ENCODE results near the gene AMBRA1.

Gene AMBRA1

DNA sequence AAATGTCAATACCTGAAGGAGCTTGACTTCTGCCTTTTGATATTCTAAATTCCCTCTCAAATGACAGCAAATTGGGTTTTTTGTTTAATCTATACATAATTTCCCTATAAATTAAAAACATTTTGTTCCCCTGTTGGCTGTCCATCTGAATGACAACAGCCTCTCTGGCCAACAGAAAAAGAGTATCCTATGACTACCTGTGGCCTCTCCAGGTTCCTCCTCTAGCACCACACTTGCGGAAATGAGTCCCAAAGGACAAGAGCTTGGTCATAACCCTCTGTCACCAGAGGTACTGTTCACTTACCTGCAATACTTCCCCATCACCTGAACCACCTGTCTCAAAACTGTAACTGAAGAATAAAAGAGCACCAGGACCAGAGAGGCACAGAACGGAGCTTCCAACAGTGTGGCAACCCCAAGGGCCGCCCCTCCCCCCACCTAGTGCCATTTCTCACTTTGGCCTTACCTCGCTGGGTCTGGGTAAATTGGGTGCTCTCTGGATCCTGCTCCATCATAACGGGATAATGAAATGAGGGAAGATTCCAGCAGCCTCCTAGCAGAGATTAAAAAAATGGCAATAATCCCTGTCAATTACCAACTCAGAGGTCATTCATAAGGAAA lies 81.5 kb downstream of the AMBRA1 start:
- DNase-seq (ENCODE audit: low read depth in 1 of 2, low spot score in 1 of 2) = no peak
- TF ChIP-seq CTCF (IDR thresholded peaks at IDR 0.05; ENCODE audit: insufficient read depth, low read length) (no peak), SPI1 (IDR thresholded peaks at IDR 0.05; ENCODE audit: borderline replicate concordance, low read depth) (no peak), GABPA (IDR thresholded peaks at IDR 0.05; ENCODE audit: low read depth) (no peak), POLR2AphosphoS5 (IDR thresholded peaks at IDR 0.05; ENCODE audit: low read depth) (no peak), REST (IDR thresholded peaks at IDR 0.05; ENCODE audit: insufficient replicate concordance, low read depth) (no peak)
- H3K27ac ChIP-seq (replicated peaks) = no peak overlapping the region
- H3K27me3 ChIP-seq (ENCODE audit: insufficient read depth, poor library complexity, severe bottlenecking) = no peaks in the 10 kb centered on the region
- no peak overlapping the region for H3K4me3 ChIP-seq (replicated peaks; ENCODE audit: insufficient read depth, low read length)

- H3K27me3 ChIP-seq (ENCODE audit: insufficient read depth, poor library complexity, severe bottlenecking) = no peaks in the 10 kb centered on the region
- no peak for TF ChIP-seq SPI1 (IDR thresholded peaks at IDR 0.05; ENCODE audit: borderline replicate concordance, low read depth)
- no peak for DNase-seq (ENCODE audit: low read depth in 1 of 2, low spot score in 1 of 2)
- no peak overlapping the region for H3K27ac ChIP-seq (replicated peaks)
- no peak overlapping the region for H3K4me3 ChIP-seq (replicated peaks; ENCODE audit: insufficient read depth, low read length)
Measured at GRCh38 chr11:46511342-46511741, 82.5 kb downstream of the AMBRA1 start.

DNA sequence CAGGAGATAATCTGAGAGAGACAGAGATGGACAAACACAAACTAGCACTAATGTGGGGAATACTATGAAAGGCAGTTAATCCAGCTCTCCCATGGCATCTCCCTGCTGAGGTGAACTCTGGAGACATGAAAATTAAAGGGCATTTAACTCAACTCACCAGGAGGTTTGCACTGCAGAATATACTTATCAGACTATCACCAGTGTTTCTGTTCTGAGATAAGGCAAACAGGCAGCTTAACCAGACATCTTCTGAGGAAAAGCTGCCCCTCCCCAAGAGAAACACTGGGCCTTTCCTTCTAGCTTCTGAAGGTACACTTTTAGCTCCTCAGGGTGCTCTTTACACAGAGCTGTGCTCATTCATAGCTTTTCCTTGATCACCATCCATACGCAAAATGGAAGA lies 85.5 kb downstream of the AMBRA1 start:
- DNase-seq (ENCODE audit: low read depth in 1 of 2, low spot score in 1 of 2) = no peak
- no peak overlapping the region for H3K27ac ChIP-seq (replicated peaks)
- H3K27me3 ChIP-seq (ENCODE audit: insufficient read depth, poor library complexity, severe bottlenecking) = no peaks in the 10 kb centered on the region
- H3K4me3 ChIP-seq (replicated peaks; ENCODE audit: insufficient read depth, low read length) = no peak overlapping the region
- no peak for TF ChIP-seq POLR2AphosphoS5 (IDR thresholded peaks at IDR 0.05; ENCODE audit: low read depth)
- TF ChIP-seq REST (IDR thresholded peaks at IDR 0.05; ENCODE audit: insufficient replicate concordance, low read depth) = no peak
- TF ChIP-seq CTCF (IDR thresholded peaks at IDR 0.05; ENCODE audit: insufficient read depth, low read length) = no peak
- TF ChIP-seq GABPA (IDR thresholded peaks at IDR 0.05; ENCODE audit: low read depth) = no peak
- TF ChIP-seq SPI1 (IDR thresholded peaks at IDR 0.05; ENCODE audit: borderline replicate concordance, low read depth) = no peak

- DNase-seq (ENCODE audit: low read depth in 1 of 2, low spot score in 1 of 2) = peak in 1 of 2 experiments; percentile 7
- TF ChIP-seq CTCF (IDR thresholded peaks at IDR 0.05; ENCODE audit: insufficient read depth, low read length) (no peak), REST (IDR thresholded peaks at IDR 0.05; ENCODE audit: insufficient replicate concordance, low read depth) (no peak), SPI1 (IDR thresholded peaks at IDR 0.05; ENCODE audit: borderline replicate concordance, low read depth) (no peak), POLR2AphosphoS5 (IDR thresholded peaks at IDR 0.05; ENCODE audit: low read depth) (no peak), GABPA (IDR thresholded peaks at IDR 0.05; ENCODE audit: low read depth) (no peak)
- H3K4me3 ChIP-seq (replicated peaks; ENCODE audit: insufficient read depth, low read length) = no peak overlapping the region
- no peaks in the 10 kb centered on the region for H3K27me3 ChIP-seq (ENCODE audit: insufficient read depth, poor library complexity, severe bottlenecking)
- H3K27ac ChIP-seq (replicated peaks) = no peak overlapping the region
Measured at GRCh38 chr11:46506483-46506791, 87.4 kb downstream of the AMBRA1 start.
